K562 (cell line): ENCODE data around the gene RGL2. TPM values are rescaled to one million over a fixed set of nuclear protein-coding genes. Genes with fewer than 3 reads are reported as not detected.

Experiments used
- CAMTA2 ChIP-seq: fragments of 250-450 bp; sonication (Bioruptor Pico); conservative IDR thresholded peaks from 2 replicates; pipeline ENCODE4 v1.5.1; 2022
- CCNT2 ChIP-seq: IDR thresholded peaks from 2 replicates; pipeline ENCODE4 v1.6.1; 2011; ENCODE audit warnings: borderline replicate concordance, low read depth, mild to moderate bottlenecking, moderate library complexity, mixed read lengths, low read length; ENCODE audit not compliant: insufficient read length; ENCODE audit errors: extremely low read depth
- FOXJ3 ChIP-seq: sonication (generic); formaldehyde crosslinking; IDR thresholded peaks from 2 replicates; pipeline ENCODE4 v1.4.0; 2020; ENCODE audit warnings: mild to moderate bottlenecking, missing genetic modification reagents
- NFATC3 ChIP-seq: fragments of 450-650 bp; IDR thresholded peaks from 2 replicates; pipeline ENCODE4 v1.6.1; 2017; ENCODE audit warnings: mild to moderate bottlenecking
- NFIX ChIP-seq: fragments of 250-450 bp; sonication (Bioruptor Pico); IDR thresholded peaks from 2 replicates; pipeline ENCODE4 v1.4.0; 2020; ENCODE audit warnings: low read depth, mild to moderate bottlenecking, moderate library complexity
- POU5F1 ChIP-seq: fragments of 150-350 bp; IDR thresholded peaks from 2 replicates; pipeline ENCODE4 v1.6.1; 2014; ENCODE audit warnings: borderline replicate concordance, low read length, low read depth, mild to moderate bottlenecking; ENCODE audit not compliant: partially characterized antibody
- RHOXF2B ChIP-seq: fragments of 250-450 bp; sonication (Bioruptor Pico); conservative IDR thresholded peaks from 2 replicates; pipeline ENCODE4 v1.5.1; 2021
- SIN3B ChIP-seq: fragments of 450-650 bp; IDR thresholded peaks from 2 replicates; pipeline ENCODE4 v1.6.1; 2017; ENCODE audit warnings: low read depth, mild to moderate bottlenecking, moderate library complexity
- SREBF1 ChIP-seq: fragments of 150-350 bp; IDR thresholded peaks from 2 replicates; pipeline ENCODE4 v1.6.1; 2014; ENCODE audit warnings: antibody characterized with exemption, low read depth, low read length, borderline replicate concordance
- STAG1 ChIP-seq: sonication (generic); formaldehyde crosslinking; IDR thresholded peaks from 2 replicates; pipeline ENCODE4 v1.5.0; 2020; ENCODE audit warnings: missing genetic modification reagents, borderline replicate concordance
- ZFP30 ChIP-seq: fragments of 250-450 bp; sonication (Bioruptor Pico); IDR thresholded peaks from 2 replicates; pipeline ENCODE4 v1.8.0; 2022; ENCODE audit warnings: moderate library complexity, mild to moderate bottlenecking, inconsistent platforms, borderline replicate concordance
- ZNF282 ChIP-seq: sonication (generic); formaldehyde crosslinking; IDR thresholded peaks from 2 replicates; pipeline ENCODE4 v1.8.1; 2023; ENCODE audit warnings: missing genetic modification reagents
- ZNF3 ChIP-seq: fragments of 250-450 bp; sonication (Bioruptor Pico); IDR thresholded peaks from 2 replicates; pipeline ENCODE4 v1.5.0; 2021; ENCODE audit warnings: mild to moderate bottlenecking, moderate library complexity
- ZNF384 ChIP-seq: IDR thresholded peaks from 2 replicates; pipeline ENCODE4 v1.6.1; 2012; ENCODE audit warnings: low read depth, low read length, improper control_type of control experiment
- ZSCAN32 ChIP-seq: fragments of 450-650 bp; formaldehyde crosslinking; IDR thresholded peaks from 2 replicates; pipeline ENCODE4 v1.4.0; 2020; ENCODE audit warnings: mild to moderate bottlenecking, moderate library complexity
- polyA plus RNA-seq, 8 experiments: library from polyadenylated mRNA; depleted of rRNA in 4 of 8; stranded (reverse) in 5 of 8; unstranded in 3 of 8; fragments of >200 nt; fragmentation: Nextera tagmentation in 2 of 8; fragmentation: Illumina TruSeq in 1 of 8; extraction: Ambion mirVana in 2 of 8; extraction: Trizol in 1 of 8; gene quantifications; 2 replicates each; pipeline versions ENCODE4 v1.2.1 to v1.2.3, GENCODE V29; 2011 to 2014; ENCODE audit warnings: inconsistent platforms in 1 of 8, missing spikeins in 1 of 8
- total RNA-seq, 7 experiments: library from RNA; depleted of rRNA in 6 of 7; stranded (reverse); fragments of >200 nt in 6 of 7; fragmentation: Illumina TruSeq in 2 of 7; extraction: Trizol in 2 of 7; gene quantifications; 2 replicates each; pipeline versions ENCODE4 v1.2.1 to v1.2.3, GENCODE V29; 2011 to 2021; ENCODE audit warnings: low replicate concordance in 1 of 7
- TF ChIP-seq, protein P1 (sequence below): sonication (generic); formaldehyde crosslinking; IDR thresholded peaks from 2 replicates; pipeline ENCODE4 v1.8.0; 2022; ENCODE audit warnings: missing genetic modification reagents, mild to moderate bottlenecking, moderate library complexity, borderline replicate concordance
- TF ChIP-seq, protein P2 (sequence below): fragments of 250-450 bp; sonication (Bioruptor Pico); IDR thresholded peaks from 2 replicates; pipeline ENCODE4 v1.8.0; 2021; ENCODE audit warnings: moderate library complexity, mild to moderate bottlenecking, inconsistent platforms
- TF ChIP-seq, protein P3 (sequence below): fragments of 450-650 bp; conservative IDR thresholded peaks from 2 replicates; pipeline ENCODE4 v1.6.1; 2016; ENCODE audit warnings: missing genetic modification characterization, low read depth, mild to moderate bottlenecking, control low read depth, missing compliant biosample characterization
- TF ChIP-seq, protein P4 (sequence below), 2 experiments: fragments of 450-650 bp; IDR thresholded peaks; 2 replicates each; pipeline ENCODE4 v1.6.1; 2016; ENCODE audit warnings: mild to moderate bottlenecking in 2 of 2, borderline replicate concordance in 1 of 2, low read depth in 1 of 2, moderate library complexity in 1 of 2

The RGL2 gene
- total and polyA plus RNA-seq, 9 of the 15 experiments (the other 6 are each of a cell fraction or from before 2014, with no cell fraction given), result 1.8 to 57.1 (median 19.5) TPM

DNA sequence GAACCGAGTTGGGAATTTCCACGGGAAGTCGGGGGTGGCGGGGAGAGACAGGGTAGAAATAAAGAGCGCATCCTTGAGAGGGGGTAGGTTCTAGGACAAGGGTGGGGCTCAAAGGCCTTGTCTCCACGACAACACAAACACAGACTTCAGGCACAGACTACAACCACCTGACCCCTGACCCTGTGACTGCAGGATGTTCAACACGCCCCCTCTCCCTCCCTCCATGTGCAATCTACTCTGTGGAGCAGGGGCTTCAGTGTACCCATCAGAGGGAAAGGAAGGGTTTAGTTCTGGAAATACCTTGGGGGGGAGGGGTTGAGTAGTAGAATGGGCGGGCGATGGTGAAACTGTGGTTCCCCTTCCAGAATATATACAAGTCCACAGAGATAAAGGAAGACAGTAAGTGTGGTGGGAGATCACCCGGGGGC is 15.8 kb upstream of the RGL2 start (continued):
- TF ChIP-seq, protein P1, sequence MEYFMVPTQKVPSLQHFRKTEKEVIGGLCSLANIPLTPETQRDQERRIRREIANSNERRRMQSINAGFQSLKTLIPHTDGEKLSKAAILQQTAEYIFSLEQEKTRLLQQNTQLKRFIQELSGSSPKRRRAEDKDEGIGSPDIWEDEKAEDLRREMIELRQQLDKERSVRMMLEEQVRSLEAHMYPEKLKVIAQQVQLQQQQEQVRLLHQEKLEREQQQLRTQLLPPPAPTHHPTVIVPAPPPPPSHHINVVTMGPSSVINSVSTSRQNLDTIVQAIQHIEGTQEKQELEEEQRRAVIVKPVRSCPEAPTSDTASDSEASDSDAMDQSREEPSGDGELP (CRISPR knock-in tag), result peak; percentile 59; the same call in 1 of the 2 replicates
- no peak for TF ChIP-seq NFATC3
- TF ChIP-seq, protein P2, sequence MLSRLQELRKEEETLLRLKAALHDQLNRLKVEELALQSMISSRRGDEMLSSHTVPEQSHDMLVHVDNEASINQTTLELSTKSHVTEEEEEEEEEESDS (CRISPR knock-in tag), result no peak
- TF ChIP-seq FOXJ3 (CRISPR knock-in tag), result peak; percentile 77
- TF ChIP-seq CCNT2, result no peak
- peak; percentile 91; the same call in 1 of the 2 replicates for TF ChIP-seq CAMTA2
- TF ChIP-seq SREBF1, result no peak
- no peak for TF ChIP-seq ZNF282 (CRISPR knock-in tag)
- TF ChIP-seq ZFP30 (CRISPR knock-in tag), result no peak
- no peak for TF ChIP-seq STAG1
- TF ChIP-seq, protein P3, sequence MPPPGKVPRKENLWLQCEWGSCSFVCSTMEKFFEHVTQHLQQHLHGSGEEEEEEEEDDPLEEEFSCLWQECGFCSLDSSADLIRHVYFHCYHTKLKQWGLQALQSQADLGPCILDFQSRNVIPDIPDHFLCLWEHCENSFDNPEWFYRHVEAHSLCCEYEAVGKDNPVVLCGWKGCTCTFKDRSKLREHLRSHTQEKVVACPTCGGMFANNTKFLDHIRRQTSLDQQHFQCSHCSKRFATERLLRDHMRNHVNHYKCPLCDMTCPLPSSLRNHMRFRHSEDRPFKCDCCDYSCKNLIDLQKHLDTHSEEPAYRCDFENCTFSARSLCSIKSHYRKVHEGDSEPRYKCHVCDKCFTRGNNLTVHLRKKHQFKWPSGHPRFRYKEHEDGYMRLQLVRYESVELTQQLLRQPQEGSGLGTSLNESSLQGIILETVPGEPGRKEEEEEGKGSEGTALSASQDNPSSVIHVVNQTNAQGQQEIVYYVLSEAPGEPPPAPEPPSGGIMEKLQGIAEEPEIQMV (tag), result no peak
- TF ChIP-seq ZSCAN32, result no peak
- TF ChIP-seq, protein P4, sequence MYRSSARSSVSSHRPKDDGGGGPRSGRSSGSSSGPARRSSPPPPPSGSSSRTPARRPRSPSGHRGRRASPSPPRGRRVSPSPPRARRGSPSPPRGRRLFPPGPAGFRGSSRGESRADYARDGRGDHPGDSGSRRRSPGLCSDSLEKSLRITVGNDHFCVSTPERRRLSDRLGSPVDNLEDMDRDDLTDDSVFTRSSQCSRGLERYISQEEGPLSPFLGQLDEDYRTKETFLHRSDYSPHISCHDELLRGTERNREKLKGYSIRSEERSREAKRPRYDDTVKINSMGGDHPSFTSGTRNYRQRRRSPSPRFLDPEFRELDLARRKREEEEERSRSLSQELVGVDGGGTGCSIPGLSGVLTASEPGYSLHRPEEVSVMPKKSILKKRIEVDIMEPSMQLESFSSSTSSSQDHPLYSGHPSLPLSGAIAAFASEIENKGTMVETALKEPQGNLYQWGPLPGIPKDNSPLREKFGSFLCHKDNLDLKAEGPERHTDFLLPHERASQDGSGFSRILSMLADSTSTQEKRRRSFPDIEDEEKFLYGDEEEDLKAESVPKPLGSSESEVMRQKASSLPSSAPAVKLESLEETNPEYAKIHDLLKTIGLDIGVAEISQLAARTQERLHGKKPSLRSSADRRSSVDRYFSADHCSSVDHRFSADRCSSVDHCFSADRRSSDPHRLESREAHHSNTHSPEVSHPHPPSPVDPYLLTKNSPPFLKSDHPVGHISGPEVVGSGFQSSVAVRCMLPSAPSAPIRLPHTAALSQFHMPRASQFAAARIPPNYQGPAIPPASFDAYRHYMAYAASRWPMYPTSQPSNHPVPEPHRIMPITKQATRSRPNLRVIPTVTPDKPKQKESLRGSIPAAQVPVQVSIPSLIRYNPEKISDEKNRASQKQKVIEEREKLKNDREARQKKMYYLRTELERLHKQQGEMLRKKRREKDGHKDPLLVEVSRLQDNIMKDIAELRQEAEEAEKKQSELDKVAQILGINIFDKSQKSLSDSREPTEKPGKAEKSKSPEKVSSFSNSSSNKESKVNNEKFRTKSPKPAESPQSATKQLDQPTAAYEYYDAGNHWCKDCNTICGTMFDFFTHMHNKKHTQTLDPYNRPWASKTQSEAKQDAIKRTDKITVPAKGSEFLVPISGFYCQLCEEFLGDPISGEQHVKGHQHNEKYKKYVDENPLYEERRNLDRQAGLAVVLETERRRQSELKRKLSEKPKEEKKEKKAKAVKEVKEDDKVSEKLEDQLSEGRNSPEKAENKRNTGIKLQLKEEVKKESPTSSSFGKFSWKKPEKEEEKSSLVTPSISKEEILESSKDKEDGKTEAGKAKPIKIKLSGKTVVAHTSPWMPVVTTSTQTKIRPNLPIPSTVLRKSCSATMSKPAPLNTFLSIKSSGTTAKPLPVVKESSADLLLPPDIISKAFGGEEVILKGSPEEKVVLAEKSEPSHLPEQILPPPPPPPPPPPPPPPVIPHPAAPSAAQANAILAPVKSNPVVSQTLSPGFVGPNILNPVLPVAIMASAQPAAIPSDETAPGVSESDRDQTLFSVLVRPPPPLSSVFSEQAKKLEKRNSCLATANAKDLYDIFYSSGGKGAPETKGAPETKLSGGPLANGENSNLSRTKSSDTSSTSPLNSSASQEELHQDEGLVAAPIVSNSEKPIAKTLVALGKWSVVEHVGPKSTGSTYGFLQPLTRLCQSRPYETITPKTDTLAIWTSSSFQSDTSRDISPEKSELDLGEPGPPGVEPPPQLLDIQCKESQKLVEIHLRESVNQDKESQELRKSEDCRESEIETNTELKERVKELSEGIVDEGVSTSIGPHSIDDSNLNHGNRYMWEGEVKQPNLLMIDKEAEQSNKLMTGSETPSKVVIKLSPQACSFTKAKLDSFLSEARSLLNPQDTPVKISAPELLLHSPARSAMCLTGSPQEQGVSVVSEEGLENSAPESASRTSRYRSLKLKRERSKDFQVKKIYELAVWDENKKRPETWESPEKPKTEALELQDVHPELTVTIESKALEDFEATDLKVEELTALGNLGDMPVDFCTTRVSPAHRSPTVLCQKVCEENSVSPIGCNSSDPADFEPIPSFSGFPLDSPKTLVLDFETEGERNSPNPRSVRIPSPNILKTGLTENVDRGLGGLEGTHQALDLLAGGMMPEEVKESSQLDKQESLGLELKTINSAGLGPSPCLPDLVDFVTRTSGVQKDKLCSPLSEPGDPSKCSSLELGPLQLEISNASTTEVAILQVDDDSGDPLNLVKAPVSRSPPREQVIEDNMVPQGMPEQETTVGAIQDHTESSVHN (IDR thresholded peaks at IDR 0.05; ENCODE audit: borderline replicate concordance in 1 of 2, low read depth in 1 of 2), result no peak
- no peak for TF ChIP-seq ZNF3 (CRISPR knock-in tag)
- no peak for TF ChIP-seq ZNF384
- TF ChIP-seq POU5F1, result no peak
- no peak for TF ChIP-seq SIN3B
- no peak for TF ChIP-seq NFIX (CRISPR knock-in tag)
- no peak for TF ChIP-seq RHOXF2B
